SK-N-SH (cell line): ENCODE measurements around the gene USP34. TPM values are rescaled to one million over a fixed set of nuclear protein-coding genes. Genes with fewer than 3 reads are reported as not detected.
A peak's percentile ranks its signal among the peaks of the same experiment; 100 is the strongest.

Experiments used
- CTCF ChIA-PET: fragments of 300-600, 350-600 bp; formaldehyde crosslinking; extraction: SDS; loops from one replicate; lab custom pipeline; 2021; lab: Yijun Ruan, JAX
- POLR2A ChIA-PET: fragments of 350-600 bp; sonication (Branson Sonifier 250); formaldehyde crosslinking; extraction: SDS; loops from one replicate; lab custom pipeline; 2020; ENCODE audit warnings: antibody characterized with exemption, inconsistent platforms; lab: Yijun Ruan, JAX
- DNase-seq: peaks from one replicate; pipeline ENCODE4 v3.0.0; 2012
- H2AFZ ChIP-seq: fragments of 200-600 bp; sonication (generic); 2 replicates; pipeline ENCODE4 v1.8.1; 2016; ENCODE audit warnings: antibody characterized with exemption, mild to moderate bottlenecking, low read depth
- H3F3A ChIP-seq: fragments of 200-600 bp; sonication (generic); replicated peaks from 2 replicates; pipeline ENCODE3; 2016; ENCODE audit warnings: antibody characterized with exemption, mild to moderate bottlenecking; ENCODE audit not compliant: insufficient read depth
- H3K27ac ChIP-seq, 2 experiments: fragments of 200-500 bp in 1 of 2; fragments of 200-600 bp in 1 of 2; sonication (Bioruptor generic) in 1 of 2; sonication (generic), shearing (Covaris generic) in 1 of 2; 2 replicates each; pipeline versions ENCODE4 v1.5.1 to v1.6.1; 2014 to 2016; ENCODE audit warnings: low read depth in 2 of 2, inconsistent platforms in 1 of 2, low read length in 1 of 2, mild to moderate bottlenecking in 1 of 2, mixed read lengths in 1 of 2
- H3K27me3 ChIP-seq: fragments of 200-600 bp; sonication (generic), shearing (Covaris generic); 2 replicates; pipeline ENCODE4 v1.6.1; 2016; ENCODE audit warnings: mixed run types; ENCODE audit not compliant: insufficient read depth
- H3K36me3 ChIP-seq, 2 experiments: fragments of 200-500 bp in 1 of 2; fragments of 200-600 bp in 1 of 2; sonication (Bioruptor generic) in 1 of 2; sonication (generic) in 1 of 2; replicated peaks in 1 of 2; 2 replicates each; pipeline versions ENCODE3 to v1.5.1; 2014 to 2016; ENCODE audit warnings: low read length in 1 of 2, mild to moderate bottlenecking in 1 of 2; ENCODE audit not compliant: insufficient read depth in 2 of 2, control insufficient read depth in 1 of 2
- H3K4me1 ChIP-seq, 2 experiments: fragments of 200-500 bp in 1 of 2; fragments of 200-600 bp in 1 of 2; sonication (Bioruptor generic) in 1 of 2; sonication (generic), shearing (Covaris generic) in 1 of 2; 2 replicates each; pipeline versions ENCODE4 v1.5.1 to v1.6.1; 2014 to 2016; ENCODE audit warnings: low read depth in 1 of 2, low read length in 1 of 2, mixed run types in 1 of 2; ENCODE audit not compliant: insufficient read depth in 2 of 2, control insufficient read depth in 1 of 2
- H3K4me2 ChIP-seq: fragments of 200-600 bp; sonication (generic), shearing (Covaris generic); 2 replicates; pipeline ENCODE4 v1.6.1; 2017; ENCODE audit warnings: mixed run types
- H3K4me3 ChIP-seq, 2 experiments: fragments of 200-500 bp in 1 of 2; fragments of 200-600 bp in 1 of 2; sonication (Bioruptor generic) in 1 of 2; sonication (generic), shearing (Covaris generic) in 1 of 2; 2 replicates each; pipeline versions ENCODE4 v1.5.1 to v1.8.1; 2014 to 2016; ENCODE audit warnings: low read depth in 2 of 2, inconsistent platforms in 1 of 2, low read length in 1 of 2, mild to moderate bottlenecking in 1 of 2, mixed read lengths in 1 of 2, moderate library complexity in 1 of 2
- H3K79me2 ChIP-seq: fragments of 200-600 bp; sonication (generic); 2 replicates; pipeline ENCODE4 v1.8.1; 2017; ENCODE audit warnings: mild to moderate bottlenecking; ENCODE audit not compliant: insufficient read depth
- H3K9ac ChIP-seq: fragments of 200-600 bp; sonication (generic); 2 replicates; pipeline ENCODE4 v1.6.1; 2017; ENCODE audit warnings: mixed run types
- H3K9me2 ChIP-seq: fragments of 200-600 bp; sonication (generic); 2 replicates; pipeline ENCODE4 v1.6.1; 2017; ENCODE audit warnings: mixed run types
- H3K9me3 ChIP-seq: fragments of 200-600 bp; sonication (generic); 2 replicates; pipeline ENCODE4 v1.6.1; 2017; ENCODE audit warnings: mixed run types, mild to moderate bottlenecking, moderate library complexity
- H4K20me1 ChIP-seq: fragments of 200-600 bp; sonication (generic); 2 replicates; pipeline ENCODE4 v1.6.1; 2017; ENCODE audit warnings: mild to moderate bottlenecking, mixed run types; ENCODE audit not compliant: insufficient read depth
- CHD2 ChIP-seq: fragments of 150-350 bp; IDR thresholded peaks from 2 replicates; pipeline ENCODE4 v1.6.1; 2018; ENCODE audit warnings: low read length; ENCODE audit not compliant: partially characterized antibody
- CTCF ChIP-seq: fragments of 200-600 bp; sonication (generic); IDR thresholded peaks from 2 replicates; pipeline ENCODE4 v1.6.1; 2017; ENCODE audit warnings: antibody characterized with exemption, mild to moderate bottlenecking, moderate library complexity
- FOXM1 ChIP-seq: IDR thresholded peaks from 2 replicates; pipeline ENCODE4 v1.4.0; 2012; ENCODE audit warnings: low read depth, mild to moderate bottlenecking
- GATA2 ChIP-seq: sonication (generic); formaldehyde crosslinking; IDR thresholded peaks from 2 replicates; pipeline ENCODE4 v1.5.0; 2020; ENCODE audit warnings: mild to moderate bottlenecking, missing genetic modification reagents
- IRF3 ChIP-seq: fragments of 150-350 bp; IDR thresholded peaks from 2 replicates; pipeline ENCODE4 v1.6.1; 2016; ENCODE audit warnings: mild to moderate bottlenecking, low read depth, low read length
- MEF2A ChIP-seq: IDR thresholded peaks from 2 replicates; pipeline ENCODE4 v1.4.0; 2012; ENCODE audit warnings: low read depth, borderline replicate concordance
- NRF1 ChIP-seq: IDR thresholded peaks from 2 replicates; pipeline ENCODE4 v1.6.1; 2012; ENCODE audit warnings: low read depth, mild to moderate bottlenecking, low read length
- RAD21 ChIP-seq: IDR thresholded peaks from 2 replicates; pipeline ENCODE4 v1.6.1; 2012; ENCODE audit warnings: mild to moderate bottlenecking, low read length
- RCOR1 ChIP-seq: fragments of 150-350 bp; IDR thresholded peaks from 2 replicates; pipeline ENCODE4 v1.6.1; 2017; ENCODE audit warnings: antibody characterized with exemption, low read length
- SIN3A ChIP-seq: IDR thresholded peaks from 2 replicates; pipeline ENCODE4 v1.6.1; 2012; ENCODE audit warnings: low read depth, mild to moderate bottlenecking, low read length, moderate library complexity, borderline replicate concordance
- TAF1 ChIP-seq: IDR thresholded peaks from 2 replicates; pipeline ENCODE4 v1.6.1; 2012; ENCODE audit warnings: low read depth, mild to moderate bottlenecking, low read length, moderate library complexity, borderline replicate concordance
- TEAD4 ChIP-seq: IDR thresholded peaks from 2 replicates; pipeline ENCODE4 v1.4.0; 2012; ENCODE audit warnings: mild to moderate bottlenecking, borderline replicate concordance; ENCODE audit not compliant: insufficient read depth
- WGBS: methylation state at CpG from one replicate; pipeline ENCODE4 v1.1.6; 2017; ENCODE audit warnings: low lambda C conversion rate; 5-methylcytosine and 5-hydroxymethylcytosine counted together
- polyA plus RNA-seq, 3 experiments: library from polyadenylated mRNA; depleted of rRNA; stranded (reverse); fragments of >200 nt; gene quantifications; 2 replicates each; pipeline ENCODE4 v1.2.3, GENCODE V29; 2012
- TF ChIP-seq, protein P1 (sequence below): IDR thresholded peaks from 2 replicates; pipeline ENCODE4; 2012

USP34 gene
- polyA plus RNA-seq, 1 of the 3 experiments (the other 2 are of a cell fraction), result 31.4 TPM

DNA sequence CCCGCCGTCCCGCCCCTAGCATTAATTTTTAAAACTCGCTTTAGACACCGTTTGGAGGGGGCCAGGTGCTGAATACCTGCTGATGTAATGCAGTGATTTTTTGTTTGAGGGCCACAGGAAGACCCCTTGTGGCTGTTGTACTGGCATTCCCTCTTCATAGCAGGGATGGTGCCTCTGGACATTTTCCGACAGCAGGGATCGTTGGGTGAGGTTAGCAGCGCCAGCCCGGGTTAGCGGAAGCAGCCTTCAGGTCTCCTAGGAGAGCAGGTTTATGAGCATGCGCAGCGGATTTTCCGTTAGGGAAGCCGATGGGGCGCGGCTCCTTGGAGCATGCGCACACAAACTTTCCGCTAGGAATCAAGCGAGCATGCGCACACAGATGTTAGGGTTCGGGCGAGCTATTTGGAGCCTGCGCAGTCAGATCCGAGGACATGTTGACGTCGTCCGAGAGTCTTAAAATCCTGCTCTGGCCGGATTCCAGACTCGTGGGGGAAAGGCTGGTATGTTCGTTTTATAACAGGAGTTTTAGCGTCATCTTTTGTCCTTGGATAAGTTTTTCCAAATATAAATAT is 326.1 kb downstream of the USP34 start (continued):
- TF ChIP-seq TAF1 (peak; percentile 67), SIN3A (no peak), MEF2A (no peak), TEAD4 (no peak), RCOR1 (no peak), NRF1 (peak; percentile 99), IRF3 (no peak)
- TF ChIP-seq, protein P1, sequence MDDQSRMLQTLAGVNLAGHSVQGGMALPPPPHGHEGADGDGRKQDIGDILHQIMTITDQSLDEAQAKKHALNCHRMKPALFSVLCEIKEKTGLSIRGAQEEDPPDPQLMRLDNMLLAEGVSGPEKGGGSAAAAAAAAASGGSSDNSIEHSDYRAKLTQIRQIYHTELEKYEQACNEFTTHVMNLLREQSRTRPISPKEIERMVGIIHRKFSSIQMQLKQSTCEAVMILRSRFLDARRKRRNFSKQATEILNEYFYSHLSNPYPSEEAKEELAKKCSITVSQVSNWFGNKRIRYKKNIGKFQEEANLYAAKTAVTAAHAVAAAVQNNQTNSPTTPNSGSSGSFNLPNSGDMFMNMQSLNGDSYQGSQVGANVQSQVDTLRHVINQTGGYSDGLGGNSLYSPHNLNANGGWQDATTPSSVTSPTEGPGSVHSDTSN, result no peak
- TF ChIP-seq, all 33 proteins: peak for 9

GRCh38 chr2:61141151-61141550 is 329.7 kb downstream of the USP34 start:
- Histone ChIP-seq H3K27me3 (no peaks in the 10 kb centered on the region), H3F3A (peaks cover 14% of the 10 kb centered on the region), H2AFZ (no peak overlapping the region), H3K9ac (no peak overlapping the region), H3K9me3 (no peaks in the 10 kb centered on the region), H3K36me3 (peaks cover 3 to 9% of the 10 kb centered on the region in 2 experiments), H4K20me1 (no peaks in the 10 kb centered on the region), H3K27ac (no peak overlapping the region), H3K4me2 (no peak overlapping the region), H3K4me3 (no peak overlapping the region), H3K79me2 (peaks cover 13% of the 10 kb centered on the region), H3K9me2 (no peaks in the 10 kb centered on the region), H3K4me1 (no peaks in the 10 kb centered on the region; a peak in 1 of 4 replicates)
- TF ChIP-seq SIN3A (no peak), TEAD4 (no peak), CHD2 (no peak), RAD21 (no peak)
- ChIA-PET CTCF (no interaction called here), POLR2A (no interaction called here)
- 96% methylated on average over 1 of the region's 1 CpG for WGBS
- DNase-seq, result no peak

GRCh38 chr2:61138859-61139258 is 332.0 kb downstream of the USP34 start:
- H3K36me3 ChIP-seq, result peaks cover 3 to 9% of the 10 kb centered on the region in 2 experiments
- CTCF ChIA-PET, result no interaction called here
- DNase-seq, result no peak
- H3K9ac ChIP-seq, result no peak overlapping the region
- TF ChIP-seq CHD2, result no peak
- TF ChIP-seq GATA2 (CRISPR knock-in tag), result no peak
- TF ChIP-seq FOXM1, result no peak
- TF ChIP-seq CTCF, result no peak
- TF ChIP-seq, all 33 proteins: peak for 0
- Histone ChIP-seq H3K9me3 (no peaks in the 10 kb centered on the region), H4K20me1 (no peaks in the 10 kb centered on the region), H2AFZ (no peak overlapping the region), H3F3A (peaks cover 15% of the 10 kb centered on the region), H3K4me1 (no peaks in the 10 kb centered on the region; a peak in 1 of 4 replicates), H3K4me3 (no peak overlapping the region), H3K9me2 (no peaks in the 10 kb centered on the region), H3K27me3 (no peaks in the 10 kb centered on the region), H3K4me2 (no peak overlapping the region), H3K79me2 (no peaks in the 10 kb centered on the region), H3K27ac (no peak overlapping the region)
- POLR2A ChIA-PET, result no interaction called here
- WGBS, result 89% methylated on average over 4 of the region's 4 CpGs
